GM21526 (cell line): Measurements from ENCODE around the gene CHD1.
"Not testable (repeated sequence)": the region's sequence is repeated elsewhere in the genome, so short reads cannot be mapped to it uniquely, and the experiment has no call there.

Source experiments
- ATAC-seq: cut with Tn5 transposase; IDR thresholded peaks from one replicate; pipeline ENCODE4 v1.9.1; 2021; ENCODE audit warnings: moderate library complexity; ENCODE audit not compliant: unreplicated experiment, low FRiP score

The CHD1 gene

DNA sequence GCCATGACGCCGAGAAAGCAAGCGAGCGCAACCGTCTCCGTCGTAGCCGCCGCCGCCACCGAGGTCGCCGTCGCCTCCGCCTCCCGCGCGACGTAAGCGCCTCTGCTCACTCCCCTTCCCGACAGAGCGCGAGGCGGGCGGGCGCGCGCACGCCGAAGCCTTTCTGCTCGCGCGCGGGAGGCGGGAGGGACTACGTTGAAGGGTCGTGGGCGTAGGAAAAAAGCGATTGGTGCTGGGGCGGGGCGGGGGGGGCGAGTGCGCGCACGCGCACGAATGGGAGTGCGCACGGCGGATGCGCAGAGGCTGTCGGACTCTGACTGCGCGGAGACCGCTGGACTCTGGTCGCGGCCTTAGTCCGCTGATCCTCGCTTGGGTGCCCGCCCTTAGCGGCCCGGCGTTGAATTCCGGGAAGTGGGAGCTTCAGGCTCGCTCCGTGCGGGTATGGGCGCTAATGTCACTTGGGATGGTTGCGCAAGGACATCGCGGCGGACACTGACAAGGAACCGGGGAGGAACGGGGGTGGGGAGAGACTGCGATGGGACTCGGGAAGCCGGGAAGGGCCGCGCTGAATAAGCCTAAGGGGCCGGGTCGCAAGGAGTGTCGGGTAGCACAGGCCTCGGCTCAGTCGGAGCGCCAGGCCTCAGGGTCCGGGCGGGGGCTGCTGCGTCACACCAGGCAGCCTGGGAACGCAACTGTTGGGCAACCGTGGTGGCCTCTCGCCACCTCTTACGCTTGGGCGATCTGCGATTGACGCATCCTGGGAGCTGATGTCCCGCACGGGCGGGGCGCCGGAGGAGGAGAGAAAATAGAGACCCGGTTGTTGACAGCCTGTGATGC is at the start of gene CHD1:
TSS of gene CHD1 (minus strand) at position 135 of the 837 bp plus-strand sequence. CDS start 2,621 bp downstream, outside the sequence.
- ATAC-seq = peak; percentile 64

- ATAC-seq = no peak
Measured at GRCh38 chr5:98978528-98978927, 49.7 kb upstream of the CHD1 start.

GRCh38 chr5:98977723-98978122 is 48.9 kb upstream of the CHD1 start:
- no peak for ATAC-seq

DNA sequence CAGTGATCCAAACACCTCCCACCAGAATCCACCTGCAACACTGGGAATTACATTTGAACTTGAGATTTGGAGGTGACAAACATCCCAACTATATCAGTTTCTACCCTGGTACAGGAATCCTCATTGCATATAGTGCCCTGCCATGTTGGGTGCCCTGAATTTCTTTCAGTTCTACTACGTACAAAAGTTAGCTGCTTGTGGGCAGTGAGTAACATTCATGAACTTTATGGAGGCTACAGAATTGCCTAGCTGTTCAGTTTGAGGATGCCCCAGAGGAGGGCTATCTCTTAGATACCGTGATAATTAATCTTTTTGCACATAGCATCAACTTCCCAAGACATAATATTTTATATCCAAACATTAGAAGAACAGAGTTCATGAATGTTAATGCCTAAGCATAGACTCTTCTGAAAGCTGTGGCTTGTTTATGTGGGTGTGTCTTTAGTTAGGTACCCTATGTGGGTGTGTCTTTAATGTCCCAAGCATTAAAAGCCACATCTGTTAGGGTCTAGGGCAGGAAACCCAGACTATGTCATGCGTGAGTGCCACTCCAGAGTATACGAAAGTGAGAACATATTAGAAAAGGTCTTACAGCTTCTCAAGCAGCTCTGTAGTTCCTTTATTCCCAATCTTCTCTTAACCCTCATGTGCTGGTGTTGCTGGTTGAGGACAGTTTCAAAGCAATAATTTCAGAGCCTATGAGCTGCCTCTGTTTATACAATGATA is 47.0 kb upstream of the CHD1 start:
- peak; percentile 89 for ATAC-seq

GRCh38 chr5:98975223-98975622 is 46.4 kb upstream of the CHD1 start:
- peak; percentile 46 for ATAC-seq

- no peak for ATAC-seq
Measured at GRCh38 chr5:98969400-98969799, 40.6 kb upstream of the CHD1 start.

GRCh38 chr5:98968056-98968564 is 39.3 kb upstream of the CHD1 start:
- ATAC-seq = no peak

GRCh38 chr5:98965226-98965625 is 36.4 kb upstream of the CHD1 start:
- ATAC-seq = no peak

GRCh38 chr5:98964621-98965020 is 35.8 kb upstream of the CHD1 start:
- no peak for ATAC-seq

DNA sequence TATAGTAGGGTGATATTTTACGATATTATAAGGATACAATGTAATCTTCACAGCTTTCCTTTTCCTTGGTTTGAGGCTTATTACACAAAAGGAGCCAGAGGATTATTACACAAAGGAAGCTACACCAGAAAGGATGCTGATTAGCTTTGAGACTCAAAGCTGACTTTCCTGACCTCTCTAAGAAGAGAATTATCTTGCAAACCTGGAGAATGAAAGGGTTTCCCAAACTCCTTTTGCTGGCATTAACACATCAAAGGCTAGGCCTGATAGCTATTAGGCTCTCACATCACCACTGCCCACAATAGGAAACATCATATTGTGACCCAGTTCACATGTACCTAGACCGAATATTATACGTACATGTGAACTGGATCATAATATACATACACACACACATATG is 34.2 kb upstream of the CHD1 start:
- ATAC-seq = no peak

- ATAC-seq = no peak
Measured at GRCh38 chr5:98962587-98962986, 33.8 kb upstream of the CHD1 start.

DNA sequence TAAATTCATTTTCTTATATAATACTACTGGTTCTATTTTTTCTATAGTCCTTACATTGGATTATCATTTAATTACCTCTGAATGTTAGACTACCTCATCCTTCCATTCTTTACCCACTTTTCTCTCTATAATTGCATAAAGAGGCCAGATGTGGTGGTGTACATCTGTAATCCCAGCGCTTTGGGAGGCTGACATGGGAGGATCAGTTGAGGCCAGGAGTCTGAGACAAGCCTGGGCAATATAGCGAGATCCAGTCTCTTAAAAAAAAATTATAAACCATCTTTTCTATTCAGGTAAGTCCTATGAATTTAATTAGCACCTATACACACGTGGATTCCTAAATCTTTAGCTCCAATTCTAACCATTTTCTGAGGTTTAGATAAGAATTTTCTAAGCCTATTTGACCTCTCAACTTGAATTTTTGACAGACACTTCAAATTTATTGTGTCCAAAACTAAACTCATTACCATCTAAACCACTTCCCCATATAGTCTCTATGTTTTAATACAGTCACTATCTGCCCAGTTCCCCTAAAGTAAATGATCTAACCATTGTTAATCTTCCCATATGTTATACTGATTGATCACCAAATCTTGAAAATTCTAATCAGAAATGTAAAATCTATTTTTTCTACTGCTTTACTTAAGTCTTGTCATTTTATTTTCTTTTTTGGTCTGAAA is 33.0 kb upstream of the CHD1 start:
- no peak for ATAC-seq

GRCh38 chr5:98957307-98957706 is 28.5 kb upstream of the CHD1 start:
- no peak for ATAC-seq

- ATAC-seq = not testable (repeated sequence)
Measured at GRCh38 chr5:98955888-98956287, 27.1 kb upstream of the CHD1 start.

GRCh38 chr5:98955471-98955870 is 26.7 kb upstream of the CHD1 start:
- not testable (repeated sequence) for ATAC-seq

DNA sequence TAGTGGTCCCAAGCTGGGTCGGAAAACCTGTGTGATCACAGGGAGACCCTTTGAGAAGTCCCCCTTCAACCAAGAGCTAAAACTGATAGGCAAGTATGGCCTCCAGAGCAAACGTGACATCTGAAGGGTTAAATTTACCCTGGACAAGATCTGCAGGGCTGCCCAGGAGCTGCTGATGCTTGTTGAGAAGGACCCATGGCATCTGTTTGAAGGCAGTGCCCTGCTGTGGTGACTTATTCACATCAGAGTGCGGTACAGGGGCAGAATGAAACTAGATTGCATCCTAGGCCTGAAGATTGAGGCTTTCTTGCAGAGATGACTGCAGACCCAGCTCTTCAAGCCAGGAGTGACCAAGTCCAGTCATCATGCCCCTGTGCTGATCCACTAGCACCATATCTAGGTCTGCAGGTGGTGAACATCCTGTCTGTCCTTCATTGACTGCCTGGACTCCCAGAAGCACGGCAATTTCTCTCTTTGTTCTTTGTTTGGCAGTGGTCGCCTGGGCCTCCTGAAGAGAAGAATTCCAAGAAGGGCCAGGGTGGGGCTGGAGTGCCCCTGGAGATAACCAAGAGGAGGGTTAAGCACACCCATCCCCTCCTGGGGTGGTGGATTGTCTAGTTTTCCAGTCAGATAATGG is 25.7 kb upstream of the CHD1 start:
- ATAC-seq = no peak

GRCh38 chr5:98942847-98943246 is 14.0 kb upstream of the CHD1 start:
- no peak for ATAC-seq

DNA sequence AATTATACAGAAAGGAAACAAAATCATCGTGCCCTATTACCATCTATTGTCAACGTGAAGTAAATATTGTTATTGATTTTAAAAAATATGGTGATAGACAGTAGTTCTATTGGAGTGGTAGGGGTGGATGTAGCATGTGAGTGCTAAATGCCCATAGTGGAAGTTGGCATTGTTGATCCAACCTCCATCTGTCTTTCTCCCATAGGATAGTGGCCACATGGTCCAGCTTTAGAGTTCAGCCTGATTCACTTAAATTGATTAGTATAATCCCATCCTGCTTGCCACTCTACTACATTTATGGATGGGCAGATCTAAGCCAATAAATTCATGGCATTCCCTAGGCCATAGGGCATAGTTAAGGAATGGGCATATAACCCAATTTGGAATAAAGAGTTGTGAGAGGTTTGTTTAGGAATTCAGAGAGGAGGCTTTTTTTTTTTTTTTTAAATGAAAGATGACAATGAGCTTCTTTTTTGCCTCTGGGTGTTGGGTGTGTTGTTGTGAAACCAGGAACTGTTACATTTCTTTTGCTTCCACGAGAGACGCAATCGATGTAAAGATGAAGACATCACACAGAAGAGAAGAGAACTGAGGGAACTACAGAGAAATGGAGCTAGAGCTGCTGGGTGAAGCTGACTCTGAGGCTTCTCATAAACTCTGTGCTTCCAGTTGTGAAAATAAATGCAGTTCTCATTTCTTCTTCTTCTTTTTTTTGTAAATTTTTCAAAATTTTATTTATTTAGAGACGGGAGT is 12.5 kb upstream of the CHD1 start:
- no peak for ATAC-seq

- ATAC-seq = no peak
Measured at GRCh38 chr5:98940581-98940980, 11.8 kb upstream of the CHD1 start.

- ATAC-seq = no peak
Measured at GRCh38 chr5:98938464-98938863, 9.7 kb upstream of the CHD1 start.
